DOHH2 (cell line): Measurements from ENCODE around the gene GTPBP3.

Experiments
- CTCF ChIP-seq: fragments of 200-600 bp; sonication (generic); IDR thresholded peaks from one replicate; pipeline ENCODE4 v1.5.1; 2014; ENCODE audit warnings: antibody characterized with exemption, mild to moderate bottlenecking, low read depth, low read length; ENCODE audit not compliant: poor library complexity, severe bottlenecking
- EZH2phosphoT487 ChIP-seq: fragments of 200-600 bp; sonication (generic); IDR thresholded peaks from 2 replicates; pipeline ENCODE4 v1.6.1; 2017; ENCODE audit warnings: borderline replicate concordance, mild to moderate bottlenecking, antibody characterized with exemption, low read length, moderate library complexity, mixed read lengths

- no peak for TF ChIP-seq CTCF
- no peak for TF ChIP-seq EZH2phosphoT487
These were observed 34.8 kb upstream of the GTPBP3 start for GRCh38 chr19:17302391-17303166.
